ENCODE data around the gene ENAM.
A peak's percentile ranks its signal among the peaks of the same experiment; 100 is the strongest.

Gene ENAM

GRCh38 chr4:70628444-70628843 lies at the start of gene ENAM:
Gene ENAM (plus strand): TSS chr4:70628744. CDS start chr4:70629501, 757 bp downstream.
- DNase-seq = no peak

- DNase-seq = no peak
These were observed 46.6 kb upstream of the ENAM start for GRCh38 chr4:70581980-70582379.

- DNase-seq = no peak
These were observed 44.4 kb upstream of the ENAM start for GRCh38 chr4:70583952-70584834.

GRCh38 chr4:70586841-70587240 lies 41.7 kb upstream of the ENAM start:
- DNase-seq = no peak

GRCh38 chr4:70589785-70590184 lies 38.8 kb upstream of the ENAM start:
- DNase-seq = no peak

GRCh38 chr4:70591955-70592582 lies 36.5 kb upstream of the ENAM start, which contains the start of gene AMBN:
Gene AMBN (plus strand): TSS chr4:70592256. CDS start chr4:70592359, 103 bp downstream.
- DNase-seq = no peak

GRCh38 chr4:70594196-70594595 lies 34.3 kb upstream of the ENAM start:
- DNase-seq = no peak

GRCh38 chr4:70600305-70600704 lies 28.2 kb upstream of the ENAM start:
- no peak for DNase-seq

- no peak for DNase-seq
These were observed 27.6 kb upstream of the ENAM start for GRCh38 chr4:70600977-70601376.

- DNase-seq = peak; percentile 42
These were observed 27.0 kb upstream of the ENAM start for GRCh38 chr4:70601422-70602039.

- DNase-seq = no peak
These were observed 24.7 kb upstream of the ENAM start for GRCh38 chr4:70603856-70604255.

GRCh38 chr4:70606459-70606858 lies 22.1 kb upstream of the ENAM start:
- DNase-seq = no peak

- DNase-seq = no peak
These were observed 21.1 kb upstream of the ENAM start for GRCh38 chr4:70607334-70607853.

GRCh38 chr4:70608324-70608723 lies 20.2 kb upstream of the ENAM start:
- DNase-seq = no peak

GRCh38 chr4:70613306-70614183 lies 15.0 kb upstream of the ENAM start:
- DNase-seq = no peak

- no peak for DNase-seq
These were observed 14.4 kb upstream of the ENAM start for GRCh38 chr4:70614184-70614555.

GRCh38 chr4:70619288-70619687 lies 9.3 kb upstream of the ENAM start:
- DNase-seq = no peak

- DNase-seq = no peak
These were observed 8.8 kb upstream of the ENAM start for GRCh38 chr4:70619778-70620177.

- DNase-seq = no peak
These were observed 5.2 kb upstream of the ENAM start for GRCh38 chr4:70623323-70623722.

- DNase-seq = no peak
These were observed 4.2 kb upstream of the ENAM start for GRCh38 chr4:70624226-70624793.

GRCh38 chr4:70627620-70628019 lies 924 bp upstream of the ENAM start:
- no peak for DNase-seq

GRCh38 chr4:70629469-70630090 lies 1.0 kb downstream of the ENAM start:
- DNase-seq = no peak
